HG03097 (cell line): Measurements from ENCODE around the gene BCL2L15.

Experiments
- ATAC-seq: cut with Tn5 transposase; IDR thresholded peaks from one replicate; pipeline ENCODE4 v1.9.1; 2021; ENCODE audit not compliant: unreplicated experiment, low FRiP score

Gene BCL2L15

GRCh38 chr1:113887402-113888175 lies at the start of gene BCL2L15:
BCL2L15 (minus strand) TSS chr1:113887581; CDS start chr1:113887375, 206 bp downstream.
- ATAC-seq = no peak

- ATAC-seq = no peak
These were observed 49.8 kb upstream of the BCL2L15 start for GRCh38 chr1:113937146-113937545.

- ATAC-seq = no peak
These were observed 48.6 kb upstream of the BCL2L15 start for GRCh38 chr1:113935970-113936369.

GRCh38 chr1:113935176-113935575 lies 47.8 kb upstream of the BCL2L15 start:
- ATAC-seq = no peak

GRCh38 chr1:113934511-113935055 lies 47.2 kb upstream of the BCL2L15 start:
- ATAC-seq = no peak

GRCh38 chr1:113934006-113934405 lies 46.6 kb upstream of the BCL2L15 start:
- ATAC-seq = no peak

GRCh38 chr1:113931451-113931851 lies 44.1 kb upstream of the BCL2L15 start:
- no peak for ATAC-seq

- ATAC-seq = peak; percentile 28
These were observed 43.2 kb upstream of the BCL2L15 start for GRCh38 chr1:113930499-113931161.

GRCh38 chr1:113929750-113930498 lies 42.5 kb upstream of the BCL2L15 start:
- ATAC-seq = peak; percentile 13

- peak; percentile 60 for ATAC-seq
These were observed 41.8 kb upstream of the BCL2L15 start, which contains the start of gene HIPK1 for GRCh38 chr1:113928941-113929749. HIPK1 (plus strand) TSS chr1:113929324.

GRCh38 chr1:113928187-113928930 lies 41.0 kb upstream of the BCL2L15 start:
- ATAC-seq = no peak

- no peak for ATAC-seq
These were observed 37.1 kb upstream of the BCL2L15 start for GRCh38 chr1:113924473-113924872.

GRCh38 chr1:113922957-113923356 lies 35.6 kb upstream of the BCL2L15 start:
- ATAC-seq = no peak

GRCh38 chr1:113918243-113918642 lies 30.9 kb upstream of the BCL2L15 start:
- ATAC-seq = no peak

GRCh38 chr1:113917400-113918082 lies 30.2 kb upstream of the BCL2L15 start:
- no peak for ATAC-seq

GRCh38 chr1:113916974-113917373 lies 29.6 kb upstream of the BCL2L15 start:
- no peak for ATAC-seq

GRCh38 chr1:113913887-113914664 lies 26.7 kb upstream of the BCL2L15 start:
- ATAC-seq = no peak

GRCh38 chr1:113913312-113913668 lies 25.9 kb upstream of the BCL2L15 start:
- ATAC-seq = no peak
